Measurements from ENCODE around the gene SCART1. TPM values are rescaled to one million over a fixed set of nuclear protein-coding genes. Genes with fewer than 3 reads are reported as not detected.

Gene SCART1
- total RNA-seq, 2 experiments from 2014 or later = 5.0 to 5.2 TPM

- no peak overlapping the region for H3K4me3 ChIP-seq (ENCODE audit: low read length)
- H3K27me3 Mint-ChIP-seq = no peaks in the 10 kb centered on the region
- H3K4me1 Mint-ChIP-seq (ENCODE audit: low read depth) = peaks cover 31% of the 10 kb centered on the region
- ATAC-seq (ENCODE audit: poor library complexity) (no peak), DNase-seq (no peak)
- H3K9me3 Mint-ChIP-seq = no peaks in the 10 kb centered on the region
- peak overlapping the region; percentile 66 for H3K27ac Mint-ChIP-seq
- intact Hi-C loops (cut with DNase I, micrococcal nuclease) = no loop called here
- H3K4me1 ChIP-seq (ENCODE audit: insufficient read depth, low read length) = peaks cover 43% of the 10 kb centered on the region
- H3K36me3 ChIP-seq (ENCODE audit: insufficient read depth, low read length) = no peaks in the 10 kb centered on the region
- CTCF ChIA-PET = no interaction called here
- peak overlapping the region; percentile 13 to 54 for H3K27ac ChIP-seq (ENCODE audit: low read depth in 1 of 2, low read length in 2 of 2)
- H3K36me3 Mint-ChIP-seq (ENCODE audit: low read depth) = peaks cover 8% of the 10 kb centered on the region
- POLR2A ChIA-PET = no interaction called here
- TF ChIP-seq CTCF (IDR thresholded peaks at IDR 0.05) = no peak
- no peaks in the 10 kb centered on the region for H3K9me3 ChIP-seq (ENCODE audit: control insufficient read depth in 1 of 2, insufficient read depth in 1 of 2, low read length in 2 of 2)
- H3K27me3 ChIP-seq (ENCODE audit: control insufficient read depth in 1 of 2, insufficient read depth in 2 of 2, low read length in 2 of 2) = no peaks in the 10 kb centered on the region
- H3K4me3 Mint-ChIP-seq = peak overlapping the region; percentile 35
Measured at GRCh38 chr10:133474665-133475424, 21.1 kb downstream of the SCART1 start.

DNA sequence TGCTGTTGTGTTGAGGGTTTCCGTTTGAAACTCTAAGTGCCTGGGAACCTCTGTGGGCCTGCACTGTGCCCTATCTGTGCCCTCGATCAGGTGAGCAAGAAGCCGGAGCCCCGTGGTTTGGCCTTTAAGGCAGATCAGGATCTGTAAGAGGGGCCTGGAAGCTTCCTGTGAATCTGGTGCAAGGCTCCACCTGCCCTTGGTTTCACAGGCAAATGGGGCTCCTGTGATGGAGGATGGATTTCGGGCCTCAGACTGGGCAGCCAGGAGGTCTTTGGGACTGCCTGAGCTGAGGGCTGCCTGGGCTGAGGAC is 21.6 kb downstream of the SCART1 start:
- no peaks in the 10 kb centered on the region for H3K27me3 ChIP-seq (ENCODE audit: control insufficient read depth in 1 of 2, insufficient read depth in 2 of 2, low read length in 2 of 2)
- no peak overlapping the region for H3K4me3 ChIP-seq (ENCODE audit: low read length)
- ATAC-seq (ENCODE audit: poor library complexity) (peak; percentile 79), DNase-seq (peak in 10 of 14 experiments; percentile 9 to 71 (median 20))
- H3K4me1 Mint-ChIP-seq (ENCODE audit: low read depth) = peaks cover 31% of the 10 kb centered on the region
- no peaks in the 10 kb centered on the region for H3K27me3 Mint-ChIP-seq
- peak overlapping the region; percentile 13 to 54 for H3K27ac ChIP-seq (ENCODE audit: low read depth in 1 of 2, low read length in 2 of 2)
- TF ChIP-seq CTCF (IDR thresholded peaks at IDR 0.05) = no peak
- H3K9me3 Mint-ChIP-seq = no peaks in the 10 kb centered on the region
- CTCF ChIA-PET = no interaction called here
- peaks cover 43% of the 10 kb centered on the region for H3K4me1 ChIP-seq (ENCODE audit: insufficient read depth, low read length)
- POLR2A ChIA-PET = no interaction called here
- H3K36me3 ChIP-seq (ENCODE audit: insufficient read depth, low read length) = no peaks in the 10 kb centered on the region
- peaks cover 4% of the 10 kb centered on the region for H3K36me3 Mint-ChIP-seq (ENCODE audit: low read depth)
- no peaks in the 10 kb centered on the region for H3K9me3 ChIP-seq (ENCODE audit: control insufficient read depth in 1 of 2, insufficient read depth in 1 of 2, low read length in 2 of 2)
- peak overlapping the region; percentile 35 for H3K4me3 Mint-ChIP-seq
- H3K27ac Mint-ChIP-seq = peak overlapping the region; percentile 66
- intact Hi-C loops (cut with DNase I, micrococcal nuclease) = no loop called here

DNA sequence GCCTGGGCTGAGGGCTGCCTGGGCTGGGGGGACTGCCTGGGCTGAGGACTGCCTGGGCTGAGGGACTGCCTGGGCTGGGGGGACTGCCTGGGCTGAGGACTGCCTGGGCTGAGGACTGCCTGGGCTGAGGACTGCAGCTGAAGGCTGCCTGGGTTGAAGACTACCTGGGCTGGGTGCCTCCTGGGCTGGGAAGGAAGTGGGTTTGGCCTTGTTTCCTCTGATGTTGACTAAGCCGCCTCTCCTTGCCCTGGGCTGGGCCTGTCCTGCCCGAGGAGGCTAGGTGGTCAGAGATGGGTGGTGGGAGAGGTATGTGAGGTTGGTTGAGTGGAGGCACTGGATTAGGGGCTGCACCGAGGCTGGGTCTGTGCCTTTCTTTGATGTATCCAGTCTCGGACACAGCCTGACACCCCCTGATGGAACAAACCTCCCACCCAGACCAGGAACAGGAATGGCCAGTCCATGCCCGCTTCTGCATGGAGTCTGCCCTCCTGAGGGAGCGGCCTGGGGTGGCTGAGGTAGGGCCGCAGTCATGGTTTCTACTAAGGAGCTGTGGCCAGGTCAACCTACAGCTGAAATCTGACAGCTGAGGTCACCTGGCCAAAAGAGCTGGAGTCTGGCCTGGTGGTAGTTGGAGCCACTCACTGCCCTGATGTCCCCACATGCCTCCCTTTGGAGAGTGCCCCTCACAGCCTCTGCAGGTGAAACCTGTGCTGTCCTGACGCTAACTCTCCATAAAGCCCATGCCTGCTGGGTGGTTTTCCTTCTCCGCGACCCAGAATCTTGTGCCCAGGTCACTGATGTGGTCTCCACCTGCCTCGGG is 22.3 kb downstream of the SCART1 start:
- H3K4me3 Mint-ChIP-seq = peak overlapping the region; percentile 68
- POLR2A ChIA-PET = no interaction called here

More for the DNA sequence above, 22.3 kb downstream of the SCART1 start:
- no peak for TF ChIP-seq CTCF (IDR thresholded peaks at IDR 0.05)
- DNase-seq (peak in 2 of 14 experiments; percentile 19 to 64), ATAC-seq (ENCODE audit: poor library complexity) (peak; percentile 65)
- Mint-ChIP-seq H3K36me3 (ENCODE audit: low read depth) (no peaks in the 10 kb centered on the region), H3K27ac (no peak overlapping the region), H3K27me3 (no peaks in the 10 kb centered on the region), H3K9me3 (no peaks in the 10 kb centered on the region), H3K4me1 (ENCODE audit: low read depth) (peaks cover 31% of the 10 kb centered on the region)
- CTCF ChIA-PET = no interaction called here
- Histone ChIP-seq H3K4me1 (ENCODE audit: insufficient read depth, low read length) (peaks cover 43% of the 10 kb centered on the region), H3K27me3 (ENCODE audit: control insufficient read depth in 1 of 2, insufficient read depth in 2 of 2, low read length in 2 of 2) (no peaks in the 10 kb centered on the region), H3K27ac (ENCODE audit: low read depth in 1 of 2, low read length in 2 of 2) (peak overlapping the region; percentile 13 to 54), H3K4me3 (ENCODE audit: low read length) (no peak overlapping the region), H3K9me3 (ENCODE audit: control insufficient read depth in 1 of 2, insufficient read depth in 1 of 2, low read length in 2 of 2) (no peaks in the 10 kb centered on the region), H3K36me3 (ENCODE audit: insufficient read depth, low read length) (no peaks in the 10 kb centered on the region)
- intact Hi-C loops (cut with DNase I, micrococcal nuclease) = no loop called here

Measured in CD4-positive, alpha-beta T cell (primary cell).